ENCODE results near the gene AKNAD1.
"Not testable (repeated sequence)": the region's sequence is repeated elsewhere in the genome, so short reads cannot be mapped to it uniquely, and the experiment has no call there.

AKNAD1 gene

DNA sequence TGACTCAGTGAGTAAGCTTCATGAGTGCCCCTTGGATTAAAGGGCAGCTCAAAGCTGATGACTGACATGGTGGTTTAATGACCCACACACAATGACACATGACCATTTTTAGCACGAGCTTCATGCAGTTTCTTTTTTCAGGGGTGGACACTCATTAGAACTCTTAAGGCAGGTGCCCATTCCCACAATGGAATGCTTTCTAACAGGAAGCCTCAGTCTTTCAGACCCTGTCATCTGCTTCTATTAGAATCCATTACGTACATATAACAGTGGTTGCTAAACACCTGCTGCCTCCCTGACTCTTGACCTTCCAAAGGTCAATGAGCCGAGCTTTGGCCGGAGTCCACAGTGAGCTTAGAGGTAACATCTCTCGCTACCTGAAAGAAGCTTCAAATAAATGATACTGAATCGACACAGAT is 27.4 kb downstream of the AKNAD1 start:
- peak; percentile 74 for DNase-seq (ENCODE audit: low spot score)

GRCh38 chr1:108828074-108828961 is 28.6 kb downstream of the AKNAD1 start:
- peak; percentile 77 for DNase-seq (ENCODE audit: low spot score)

DNA sequence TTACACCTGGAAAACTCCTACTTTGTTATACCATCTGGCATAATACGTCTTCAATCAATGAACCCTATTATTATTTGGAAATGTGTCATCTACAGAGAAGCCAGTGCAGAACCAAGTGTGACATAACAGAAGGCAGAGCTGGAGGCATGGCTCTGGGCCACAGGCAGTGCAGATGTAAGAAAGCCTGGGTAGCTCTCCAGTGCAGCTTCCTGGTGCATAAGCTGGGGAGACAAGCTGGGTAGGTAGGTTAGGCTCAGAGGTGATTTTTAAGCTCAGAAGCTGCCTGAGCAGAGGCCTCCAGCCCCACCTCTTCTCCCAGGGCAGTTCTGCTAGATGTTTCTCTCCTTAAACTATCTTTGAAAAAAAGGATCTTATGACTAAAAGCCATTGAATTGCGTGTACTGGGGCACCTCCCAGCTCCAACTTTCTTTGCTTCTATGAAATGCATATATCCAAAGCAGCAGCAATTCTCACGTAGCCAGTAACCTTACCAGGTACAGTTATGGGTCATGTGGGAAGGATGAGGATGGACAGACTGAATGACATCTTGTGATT is 30.7 kb downstream of the AKNAD1 start:
- no peak for DNase-seq (ENCODE audit: low spot score)

DNA sequence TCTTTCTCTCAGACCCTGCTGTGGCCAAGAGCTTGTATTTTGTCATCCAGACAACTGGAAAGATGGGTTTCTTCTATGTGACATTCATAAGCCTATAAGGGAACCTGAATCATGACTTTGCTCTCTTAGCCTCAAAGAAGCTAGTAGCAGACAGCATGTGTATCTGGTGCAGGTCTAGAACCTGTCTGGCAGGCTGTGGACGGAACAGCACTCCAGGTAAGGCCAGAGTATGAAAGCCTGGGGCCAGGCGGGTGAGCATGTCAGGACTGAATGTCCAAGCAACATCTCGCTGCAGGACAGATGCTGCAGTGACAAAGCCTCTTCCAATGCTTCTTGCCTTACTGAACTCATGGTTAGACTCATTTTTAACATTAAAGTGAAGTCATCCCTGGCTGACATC is 32.8 kb downstream of the AKNAD1 start:
- DNase-seq (ENCODE audit: low spot score) = no peak

- no peak for DNase-seq (ENCODE audit: low spot score)
Measured at GRCh38 chr1:108823632-108824031, 33.3 kb downstream of the AKNAD1 start.

DNA sequence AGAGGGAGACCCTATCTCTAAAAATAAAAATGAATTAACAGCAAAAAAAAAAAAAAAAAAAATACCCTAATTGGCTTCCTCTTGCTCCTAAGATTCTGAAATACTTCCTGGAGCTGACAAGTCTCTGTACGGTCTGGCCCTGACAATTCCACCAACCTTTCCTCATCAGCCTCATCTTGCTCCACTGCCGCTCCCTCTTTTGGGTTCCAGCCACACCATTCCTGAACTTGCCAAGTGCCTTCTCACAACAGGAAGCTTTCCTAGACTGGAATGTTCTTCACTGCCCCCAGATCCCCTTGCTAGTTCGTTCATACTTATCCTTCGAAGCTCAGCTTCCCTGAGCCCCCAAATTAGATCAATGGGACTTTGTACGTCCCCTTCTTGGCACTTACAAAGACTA is 37.0 kb downstream of the AKNAD1 start:
- no peak for DNase-seq (ENCODE audit: low spot score)

DNA sequence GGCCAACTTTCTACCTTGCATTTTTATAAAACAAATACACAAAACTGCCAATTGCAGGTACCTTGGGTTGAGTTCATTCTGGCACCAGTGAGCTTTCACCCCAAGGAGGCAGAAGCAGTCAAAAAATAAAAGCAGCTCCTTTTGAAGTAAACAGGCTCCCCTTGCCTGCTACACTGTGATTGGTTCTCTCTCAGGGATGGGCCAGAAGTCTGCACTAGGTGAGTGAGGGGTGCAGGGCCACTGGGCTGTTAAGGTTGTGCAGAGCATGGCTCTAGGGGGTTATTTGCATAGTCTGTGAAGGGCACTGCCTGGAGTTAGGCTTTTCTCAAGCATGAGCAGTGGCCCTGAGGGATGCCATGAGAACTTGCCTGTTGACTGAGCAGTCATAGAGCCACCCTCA is 39.1 kb downstream of the AKNAD1 start:
- no peak for DNase-seq (ENCODE audit: low spot score)

GRCh38 chr1:108817016-108817415 is 39.9 kb downstream of the AKNAD1 start:
- peak; percentile 97 for DNase-seq (ENCODE audit: low spot score)

DNA sequence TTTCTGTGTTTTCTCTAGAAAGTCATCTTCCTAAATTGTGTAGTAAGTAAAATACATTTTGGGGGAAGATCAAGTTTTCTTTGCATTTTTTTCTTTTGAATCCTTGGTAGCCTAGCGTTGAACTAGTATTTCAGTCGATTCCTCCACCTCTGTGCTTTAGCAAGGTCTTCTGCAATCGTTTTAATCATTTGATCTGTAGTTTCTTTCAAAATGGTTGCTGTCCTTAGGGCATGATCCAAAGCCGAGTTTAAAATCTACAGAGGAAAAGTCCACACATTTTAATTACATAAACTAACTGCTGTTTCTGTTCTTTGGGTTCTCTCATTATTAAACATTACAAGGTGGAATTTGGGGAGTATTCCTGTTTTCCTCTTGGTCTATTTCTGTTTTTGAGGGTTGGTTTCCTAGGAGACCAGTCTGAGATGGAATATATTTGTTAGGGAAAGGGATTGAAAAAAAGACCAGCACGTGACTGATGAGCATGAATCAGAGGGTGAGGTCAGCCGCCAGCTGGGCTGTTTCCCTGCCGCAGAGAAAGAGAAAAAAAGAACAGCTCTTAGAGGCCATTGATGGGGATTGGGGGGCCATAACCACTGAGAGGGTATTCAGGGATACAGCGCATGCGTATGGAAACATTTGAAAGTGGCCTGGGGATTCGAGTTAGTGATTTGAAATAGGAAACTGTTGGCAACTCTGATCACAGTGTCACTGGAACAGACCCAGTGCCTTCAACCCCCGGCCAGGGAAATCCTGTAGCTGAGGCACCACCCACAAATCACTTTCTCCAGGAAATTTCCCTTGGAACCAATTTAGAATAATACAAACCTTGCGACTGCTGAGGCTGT is 40.6 kb downstream of the AKNAD1 start:
- peak; percentile 90 for DNase-seq (ENCODE audit: low spot score)

DNA sequence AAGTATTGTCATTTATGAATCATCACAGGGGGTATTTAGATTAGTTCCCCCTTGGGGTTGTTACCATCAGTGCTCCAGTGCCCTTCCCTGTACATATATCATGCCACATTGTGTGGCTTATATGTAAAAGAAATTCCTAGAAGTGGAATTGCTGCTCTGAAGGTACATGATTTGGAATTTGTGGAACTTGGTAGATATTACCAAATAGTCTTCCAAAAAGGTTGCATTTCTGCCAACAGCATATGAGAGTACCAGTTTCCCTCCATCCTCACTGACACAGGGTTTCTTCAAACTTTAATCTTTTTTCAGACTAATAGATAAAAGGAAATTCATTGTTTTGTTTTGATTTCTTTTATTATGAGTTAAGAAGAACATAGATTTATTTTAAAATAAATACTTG is 41.3 kb downstream of the AKNAD1 start:
- no peak for DNase-seq (ENCODE audit: low spot score)

DNA sequence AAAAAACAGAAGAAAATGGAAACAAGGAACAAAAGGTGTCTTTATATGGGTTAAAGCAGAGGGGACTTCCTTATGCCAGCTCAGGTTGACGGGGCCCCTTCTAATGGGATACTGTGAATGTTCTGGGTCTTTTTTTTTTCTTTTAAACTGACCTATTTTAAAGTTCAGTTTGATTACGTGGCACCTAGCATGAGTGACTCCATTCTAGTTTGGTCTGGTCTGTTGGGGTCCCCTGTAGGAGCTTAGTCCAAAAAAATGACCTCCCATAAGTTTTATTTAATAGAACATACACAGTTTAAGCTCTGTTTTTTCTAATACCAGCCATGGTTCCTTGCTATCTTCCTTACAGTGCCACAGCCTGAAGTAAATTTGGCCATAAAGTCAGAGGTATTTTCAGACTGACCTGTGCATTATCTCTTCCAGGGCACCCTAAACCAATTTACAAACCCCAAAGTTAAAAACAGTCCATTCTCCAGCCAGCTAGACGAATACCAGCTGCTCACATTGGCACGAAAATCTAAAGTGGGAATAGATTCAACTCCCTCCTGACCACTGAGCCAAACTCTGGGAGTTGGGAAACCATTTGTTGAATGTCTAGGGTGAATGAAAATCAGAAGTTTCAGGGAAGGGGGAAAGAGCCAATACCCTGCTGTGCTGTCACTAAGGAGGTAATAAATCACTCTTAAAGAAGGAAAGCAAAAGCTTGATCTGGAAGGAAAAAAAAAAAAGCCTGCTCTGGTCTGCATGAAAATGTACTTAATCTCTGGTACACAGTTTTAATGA is 42.4 kb downstream of the AKNAD1 start:
- DNase-seq (ENCODE audit: low spot score) = no peak

GRCh38 chr1:108813326-108813725 is 43.6 kb downstream of the AKNAD1 start:
- DNase-seq (ENCODE audit: low spot score) = no peak

GRCh38 chr1:108811611-108812010 is 45.3 kb downstream of the AKNAD1 start:
- DNase-seq (ENCODE audit: low spot score) = no peak

GRCh38 chr1:108808438-108808837 is 48.5 kb downstream of the AKNAD1 start:
- DNase-seq (ENCODE audit: low spot score) = no peak

GRCh38 chr1:108803548-108803947 is 53.3 kb downstream of the AKNAD1 start:
- DNase-seq (ENCODE audit: low spot score) = no peak

DNA sequence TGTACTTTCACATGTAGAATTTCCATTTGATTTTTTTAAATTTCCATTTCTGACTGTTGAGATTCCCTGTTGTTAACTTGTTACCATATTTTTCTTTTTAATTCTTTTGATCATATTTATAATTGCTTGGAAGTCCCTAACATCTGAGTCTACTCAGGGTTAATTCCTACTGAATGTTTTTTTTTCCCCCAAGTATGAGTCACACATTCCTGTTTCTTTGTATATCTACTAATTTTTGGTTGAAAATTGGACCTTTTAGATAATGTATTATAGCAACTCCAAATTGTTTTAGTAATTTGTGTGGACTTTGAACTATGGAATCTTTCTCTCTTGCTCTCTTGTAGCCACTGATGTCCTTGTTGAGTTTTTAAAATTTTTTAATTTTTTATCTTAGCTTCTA is 55.8 kb downstream of the AKNAD1 start:
- DNase-seq (ENCODE audit: low spot score) = no peak

DNA sequence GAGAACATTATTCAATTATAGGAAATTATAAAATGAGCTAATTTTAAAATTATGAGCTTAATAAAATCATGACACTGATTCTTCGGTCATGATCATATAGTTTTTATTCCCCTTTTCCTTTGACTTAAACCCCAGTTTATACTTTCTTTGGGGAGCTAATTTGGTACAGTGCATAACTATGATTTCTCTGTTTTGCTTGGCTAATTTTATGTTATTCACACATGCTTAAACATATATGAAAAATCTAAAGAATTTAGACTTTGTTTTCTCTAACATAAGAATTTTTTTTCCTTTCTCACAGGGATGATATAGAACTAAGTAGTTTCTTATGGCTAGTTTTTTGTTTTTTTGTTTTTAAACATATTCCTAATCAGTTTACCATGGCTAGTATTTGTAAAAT is 57.9 kb downstream of the AKNAD1 start:
- no peak for DNase-seq (ENCODE audit: low spot score)

DNA sequence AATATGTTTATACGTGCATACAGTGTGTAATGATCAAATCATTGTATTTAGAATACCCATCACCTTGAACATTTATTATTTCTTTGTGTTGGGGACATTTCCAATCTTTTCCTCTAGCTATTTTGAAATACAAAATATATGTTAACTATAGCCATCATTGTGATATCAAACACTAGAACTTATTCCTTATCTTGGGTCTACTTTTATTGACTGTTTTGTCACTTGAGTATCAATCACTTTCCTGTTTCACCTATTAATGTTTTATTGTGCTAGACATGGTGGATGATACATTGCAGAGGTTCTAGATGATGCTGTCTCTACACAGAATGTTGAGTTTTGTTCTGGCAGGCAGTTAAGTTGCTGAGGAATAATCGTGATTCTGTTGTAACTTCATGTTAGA is 64.5 kb downstream of the AKNAD1 start:
- no peak for DNase-seq (ENCODE audit: low spot score)

DNA sequence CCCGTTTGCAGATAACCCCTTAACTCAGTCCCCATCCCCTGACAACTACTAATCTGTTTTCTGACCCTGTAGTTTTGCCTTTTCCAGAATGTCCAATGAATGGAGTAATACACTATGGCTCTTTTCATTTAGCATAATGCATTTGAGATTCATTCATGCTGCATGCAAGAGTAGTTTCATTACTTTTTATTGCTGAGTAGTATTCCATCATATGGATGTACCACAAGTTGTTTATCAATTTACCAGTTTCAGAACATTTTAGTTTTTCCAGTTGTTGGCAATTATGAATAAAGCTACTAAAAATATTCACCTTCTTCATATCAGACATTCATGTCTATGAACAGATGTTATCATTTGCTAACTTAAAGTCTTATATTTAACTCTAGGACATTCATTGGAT is 65.1 kb downstream of the AKNAD1 start:
- no peak for DNase-seq (ENCODE audit: low spot score)

GRCh38 chr1:108785880-108786279 is 71.0 kb downstream of the AKNAD1 start:
- no peak for DNase-seq (ENCODE audit: low spot score)

- no peak for DNase-seq (ENCODE audit: low spot score)
Measured at GRCh38 chr1:108785264-108785663, 71.6 kb downstream of the AKNAD1 start.

- not testable (repeated sequence) for DNase-seq (ENCODE audit: low spot score)
Measured at GRCh38 chr1:108781575-108781944, 75.3 kb downstream of the AKNAD1 start.

Measured in SW480 (cell line).